ENCODE data around the gene TMEM114. TPM values are rescaled to one million over a fixed set of nuclear protein-coding genes. Genes with fewer than 3 reads are reported as not detected.

The TMEM114 gene
- polyA plus RNA-seq, 1 experiment = not detected

DNA sequence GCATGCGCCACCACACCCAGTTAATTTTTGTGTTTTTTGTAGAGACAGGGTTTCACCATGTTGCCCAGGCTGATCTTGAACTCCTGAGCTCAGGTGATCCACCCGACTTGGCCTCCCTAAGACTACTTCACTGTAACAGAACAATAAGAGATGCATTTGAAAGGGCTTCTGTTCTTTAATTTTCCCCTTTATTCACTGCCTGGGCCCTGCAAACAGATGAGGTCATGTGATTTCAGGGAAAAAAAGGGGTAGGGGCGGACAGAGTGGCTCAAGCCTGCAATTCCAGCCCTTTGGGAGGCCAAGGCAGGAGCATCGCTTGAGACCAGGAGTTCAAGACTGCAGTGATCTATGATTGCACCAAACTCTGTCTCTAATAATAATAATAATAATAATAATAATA, 36.3 kb downstream of the TMEM114 start:
- Histone ChIP-seq H3K9me3 (ENCODE audit: control insufficient read depth, insufficient read depth, low read length) (no peaks in the 10 kb centered on the region), H3K27me3 (ENCODE audit: control insufficient read depth, insufficient read depth, low read length) (peaks cover 2% of the 10 kb centered on the region), H3K4me3 (ENCODE audit: low read depth, low read length) (no peak overlapping the region), H3K27ac (ENCODE audit: low read depth, low read length) (no peak overlapping the region)
- no peak for DNase-seq (ENCODE audit: low read depth, low spot score)
- ChIA-PET POLR2A (no interaction called here), CTCF (no interaction called here)
- no peak for TF ChIP-seq CTCF (IDR thresholded peaks at IDR 0.05; ENCODE audit: low read depth, low read length)

DNA sequence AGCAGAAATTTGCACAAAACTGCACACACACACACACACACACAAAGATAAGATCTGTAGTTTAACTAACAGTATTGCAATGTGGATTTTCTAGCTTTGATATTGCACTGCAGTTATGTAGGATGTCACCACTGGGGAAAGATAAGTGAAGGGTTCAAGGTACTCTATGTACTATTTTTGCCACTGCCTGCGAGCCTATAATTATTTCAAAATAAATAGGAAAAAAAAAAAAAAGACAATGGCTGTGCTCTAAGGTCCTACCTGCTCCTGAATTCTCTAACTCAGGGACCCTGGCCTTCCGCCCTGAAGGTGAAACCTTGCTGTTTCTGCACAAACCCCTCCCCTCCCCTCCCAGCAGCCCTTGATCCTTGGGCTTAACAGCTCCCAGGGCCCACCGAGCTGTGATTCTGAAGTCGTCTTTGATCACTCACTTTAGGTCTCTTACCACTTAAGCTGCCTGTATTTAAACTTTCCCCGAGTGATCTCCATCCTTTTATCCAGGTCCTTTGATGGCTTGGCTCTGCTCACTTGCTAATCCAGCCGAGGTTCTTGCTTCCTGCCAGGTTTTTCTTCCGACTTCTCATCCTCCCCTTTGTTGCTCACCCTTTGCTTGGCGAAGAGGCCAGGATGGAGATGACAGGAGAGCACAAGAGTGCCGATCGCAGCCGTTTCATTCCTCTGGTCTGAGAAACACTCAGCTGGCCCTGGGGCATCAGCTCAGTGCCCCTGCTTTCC, 37.7 kb downstream of the TMEM114 start:
- DNase-seq (ENCODE audit: low read depth, low spot score) = no peak
- TF ChIP-seq CTCF (IDR thresholded peaks at IDR 0.05; ENCODE audit: low read depth, low read length) = no peak
- POLR2A ChIA-PET = no interaction called here
- Histone ChIP-seq H3K27ac (ENCODE audit: low read depth, low read length) (no peak overlapping the region), H3K9me3 (ENCODE audit: control insufficient read depth, insufficient read depth, low read length) (no peaks in the 10 kb centered on the region), H3K27me3 (ENCODE audit: control insufficient read depth, insufficient read depth, low read length) (peaks cover 2% of the 10 kb centered on the region), H3K4me3 (ENCODE audit: low read depth, low read length) (no peak overlapping the region)
- CTCF ChIA-PET = interaction anchor here (0.7 kb wide), 1 partner anchor 477 kb away, joined by 8 read pairs; no protein-coding TSS in a partner anchor

DNA sequence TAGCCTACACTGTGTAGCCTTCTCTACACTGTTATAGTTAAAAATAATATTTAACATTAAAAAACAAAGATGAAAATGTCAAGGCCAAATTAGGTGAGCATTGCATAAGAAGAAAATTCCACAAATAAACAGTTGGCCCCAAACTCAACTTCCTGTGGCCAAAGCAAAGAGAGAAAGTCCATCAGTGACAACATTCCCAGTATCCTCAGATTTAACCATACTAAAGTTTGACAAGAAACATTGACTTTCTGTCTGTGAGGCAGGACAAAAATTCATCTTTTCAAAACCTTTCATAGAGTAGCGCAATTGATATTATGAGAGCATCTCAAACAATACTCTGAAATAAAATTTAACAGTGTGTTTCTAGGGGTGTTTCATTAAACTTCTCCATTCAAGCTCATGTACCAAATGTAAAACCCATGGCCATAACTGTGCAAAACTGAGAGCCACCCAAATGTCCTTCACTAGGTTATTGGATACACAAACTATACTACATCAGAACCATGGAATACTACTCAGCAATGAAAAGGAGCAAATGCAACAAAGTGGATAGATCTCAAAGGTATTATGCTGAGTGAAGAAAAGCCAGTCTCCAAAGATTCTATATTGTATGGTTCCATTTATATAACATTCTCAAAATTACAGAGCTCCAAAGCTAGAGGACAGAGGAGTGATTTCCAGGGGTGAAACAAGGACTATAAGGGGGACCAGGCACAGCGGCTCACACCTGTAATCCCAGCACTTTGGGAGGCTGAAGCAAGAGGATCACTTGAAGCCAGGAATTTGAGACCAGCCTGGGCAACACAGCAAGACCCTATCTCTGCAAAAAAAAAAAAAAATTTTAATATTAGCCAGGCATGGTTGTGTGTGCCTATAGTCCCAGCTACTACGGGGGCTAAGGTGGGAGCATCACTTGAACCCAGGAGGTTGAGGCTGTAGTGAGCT, 38.7 kb downstream of the TMEM114 start:
- DNase-seq (ENCODE audit: low read depth, low spot score) = no peak
- no peak for TF ChIP-seq CTCF (IDR thresholded peaks at IDR 0.05; ENCODE audit: low read depth, low read length)
- Histone ChIP-seq H3K9me3 (ENCODE audit: control insufficient read depth, insufficient read depth, low read length) (no peaks in the 10 kb centered on the region), H3K27ac (ENCODE audit: low read depth, low read length) (no peak overlapping the region), H3K27me3 (ENCODE audit: control insufficient read depth, insufficient read depth, low read length) (peaks cover 2% of the 10 kb centered on the region), H3K4me3 (ENCODE audit: low read depth, low read length) (no peak overlapping the region)
- POLR2A ChIA-PET = no interaction called here
- CTCF ChIA-PET = interaction anchor here (0.7 kb wide), 1 partner anchor 476 kb away, joined by 8 read pairs; no protein-coding TSS in a partner anchor

- POLR2A ChIA-PET = no interaction called here
- no peak for DNase-seq (ENCODE audit: low read depth, low spot score)
- no peak overlapping the region for H3K27ac ChIP-seq (ENCODE audit: low read depth, low read length)
- no peaks in the 10 kb centered on the region for H3K9me3 ChIP-seq (ENCODE audit: control insufficient read depth, insufficient read depth, low read length)
- H3K27me3 ChIP-seq (ENCODE audit: control insufficient read depth, insufficient read depth, low read length) = peaks cover 2% of the 10 kb centered on the region
- no peak for TF ChIP-seq CTCF (IDR thresholded peaks at IDR 0.05; ENCODE audit: low read depth, low read length)
- H3K4me3 ChIP-seq (ENCODE audit: low read depth, low read length) = no peak overlapping the region
- CTCF ChIA-PET = no interaction called here
These were observed 39.5 kb downstream of the TMEM114 start for GRCh38 chr16:8550728-8551387.

All from AG04450 (cell line).